Measurements from ENCODE around the gene MCRIP1.
A peak's percentile ranks its signal among the peaks of the same experiment; 100 is the strongest.

MCRIP1 gene

GRCh38 chr17:81852237-81852636 is 19.1 kb upstream of the MCRIP1 start:
- no peak for TF ChIP-seq CTCF (conservative IDR thresholded peaks at IDR 0.05; ENCODE audit: control insufficient read depth, insufficient read depth, low read depth, low read length)
- no peak for DNase-seq (ENCODE audit: low read depth)
- no peak overlapping the region for H3K4me3 ChIP-seq (ENCODE audit: control insufficient read depth, low read depth, low read length)

GRCh38 chr17:81851423-81851822 is 18.3 kb upstream of the MCRIP1 start:
- DNase-seq (ENCODE audit: low read depth) = no peak
- H3K4me3 ChIP-seq (ENCODE audit: control insufficient read depth, low read depth, low read length) = no peak overlapping the region
- no peak for TF ChIP-seq CTCF (conservative IDR thresholded peaks at IDR 0.05; ENCODE audit: control insufficient read depth, insufficient read depth, low read depth, low read length)

- no peak for TF ChIP-seq CTCF (conservative IDR thresholded peaks at IDR 0.05; ENCODE audit: control insufficient read depth, insufficient read depth, low read depth, low read length)
- DNase-seq (ENCODE audit: low read depth) = no peak
- no peak overlapping the region for H3K4me3 ChIP-seq (ENCODE audit: control insufficient read depth, low read depth, low read length)
Measured at GRCh38 chr17:81849457-81849856, 16.4 kb upstream of the MCRIP1 start.

- peak; percentile 41 for DNase-seq (ENCODE audit: low read depth)
- TF ChIP-seq CTCF (conservative IDR thresholded peaks at IDR 0.05; ENCODE audit: control insufficient read depth, insufficient read depth, low read depth, low read length) = no peak
Measured at GRCh38 chr17:81846743-81847689, 13.9 kb upstream of the MCRIP1 start.

GRCh38 chr17:81845881-81846742 is 13.0 kb upstream of the MCRIP1 start:
- H3K4me3 ChIP-seq (ENCODE audit: control insufficient read depth, low read depth, low read length) = no peak overlapping the region
- TF ChIP-seq CTCF (conservative IDR thresholded peaks at IDR 0.05; ENCODE audit: control insufficient read depth, insufficient read depth, low read depth, low read length) = no peak
- no peak for DNase-seq (ENCODE audit: low read depth)

More at GRCh38 chr17:81846743-81847689, 13.9 kb upstream of the MCRIP1 start:
- H3K4me3 ChIP-seq (ENCODE audit: control insufficient read depth, low read depth, low read length) = no peak overlapping the region

GRCh38 chr17:81845361-81845760 is 12.3 kb upstream of the MCRIP1 start:
- no peak for TF ChIP-seq CTCF (conservative IDR thresholded peaks at IDR 0.05; ENCODE audit: control insufficient read depth, insufficient read depth, low read depth, low read length)
- no peak overlapping the region for H3K4me3 ChIP-seq (ENCODE audit: control insufficient read depth, low read depth, low read length)
- no peak for DNase-seq (ENCODE audit: low read depth)
